Pancreas (tissue), 10 donors: ENCODE measurements around the gene CRABP2. TPM values are rescaled to one million over a fixed set of nuclear protein-coding genes. Genes with fewer than 3 reads are reported as not detected.

Source experiments
- ATAC-seq, 4 donors: fragments of 200-7000 bp; cut with Tn5 transposase; one replicate each; pipeline versions ENCODE4 v1.8.0 to v1.9.1; 2020; ENCODE audit warnings: mild to moderate bottlenecking in 4 of 4, moderate library complexity in 4 of 4
- DNase-seq, 6 donors: peaks; one replicate each; pipeline ENCODE4 v3.0.0-alpha.2; 2020
- FAIRE-seq: peaks from 2 replicates; lab custom pipeline; 2012; peaks lifted over from hg19 to GRCh38; lab: Jason Lieb, UNC
- H3K27ac ChIP-seq, 4 donors: fragments of 200-600 bp; sonication (generic); 1 replicate in 3 of 4; 2 replicates in 1 of 4; pipeline versions ENCODE4 v1.5.0 to v1.8.0; 2020
- H3K27me3 ChIP-seq, 4 donors: fragments of 200-600 bp; one replicate each; pipeline ENCODE4 v1.8.0; 2021
- H3K36me3 ChIP-seq, 3 donors: fragments of 200-600 bp; sonication (generic) in 1 of 3; one replicate each; pipeline versions ENCODE4 v1.5.0 to v1.8.0; 2020 to 2021
- H3K4me1 ChIP-seq, 3 donors: fragments of 200-600 bp; one replicate each; pipeline ENCODE4 v1.8.0; 2021
- H3K4me3 ChIP-seq, 4 donors: fragments of 200-600 bp; sonication (generic) in 2 of 4; one replicate each; pipeline versions ENCODE4 v1.5.0 to v1.8.0; 2020 to 2021
- H3K9me3 ChIP-seq, 4 donors: fragments of 200-600 bp; one replicate each; pipeline ENCODE4 v1.8.0; 2021
- CTCF ChIP-seq, 4 donors: fragments of 200-600 bp; sonication (generic) in 3 of 4; IDR thresholded peaks; one replicate each; pipeline versions ENCODE4 v1.5.0 to v1.8.0; 2021; ENCODE audit warnings: antibody characterized with exemption in 4 of 4
- WGBS, 2 donors: extraction: QIAGEN DNeasy Blood & Tissue Kit; methylation state at CpG; one replicate each; pipeline ENCODE4 v1.1.7; 2013; 5-methylcytosine and 5-hydroxymethylcytosine counted together
- intact Hi-C, 3 donors: fragments of 100-400 bp; cut with DNase I; formaldehyde crosslinking; loops; one replicate each; pipeline versions ENCODE4 v1.11.1 to v1.14.2; 2022
- polyA plus RNA-seq, 2 donors: library from polyadenylated mRNA; stranded (reverse); fragments of 200-250 nt; gene quantifications; one replicate each; pipeline ENCODE4 v1.2.3, GENCODE V29; 2013
- total RNA-seq, 6 donors: library from RNA; stranded (reverse); fragmentation: NEBNext Ultra II Directional in 4 of 6; extraction: Animal tissue kit (Norgen Biotek cat#: 25700) in 4 of 6; gene quantifications; one replicate each; pipeline versions ENCODE4 v1.2.1 to v1.2.4, GENCODE V29; 2021 to 2023
- donor health status: healthy with polysubstance abuse.
- donor health status: DM: no; HTN: no; CAD: no; lungs with moderate emphysema.
- donor health status: DM: no; HTN: no; CAD: no.
- donor health status: control.
- donor health status: control.
- donor health status: Bipolar disorder and iron deficiency.
- donor health status: DM: yes; HTN: yes; CAD: no.
- donor health status: DM: no; HTN: no; CAD: no.
- donor health status: DM: no; HTN: no; CAD: no.
- donor health status: DM: yes; HTN: yes; CAD: no.

CRABP2 gene
- total and polyA plus RNA-seq, 8 donors = 0.38 to 5.0 (median 2.4) TPM

- Histone ChIP-seq H3K4me1 (no peaks in the 10 kb centered on the region), H3K36me3 (no peaks in the 10 kb centered on the region), H3K9me3 (no peaks in the 10 kb centered on the region), H3K27ac (peak overlapping the region in 1 of 4 donors; percentile 5), H3K4me3 (peak overlapping the region in 2 of 4 donors; percentile 11 to 34), H3K27me3 (peaks cover 0 to 23% (median 3%) of the 10 kb centered on the region in 4 donors)
- DNase-seq (no peak), FAIRE-seq (no peak), ATAC-seq (peak in 1 of 4 donors; percentile 34)
- TF ChIP-seq CTCF (IDR thresholded peaks at IDR 0.05) = no peak
- 22 to 25% methylated on average over 46 to 49 of the region's 49 CpGs for WGBS, 2 donors
- intact Hi-C loops = no loop called here
Measured at GRCh38 chr1:156676114-156676819, 29.1 kb downstream of the CRABP2 start.

DNA sequence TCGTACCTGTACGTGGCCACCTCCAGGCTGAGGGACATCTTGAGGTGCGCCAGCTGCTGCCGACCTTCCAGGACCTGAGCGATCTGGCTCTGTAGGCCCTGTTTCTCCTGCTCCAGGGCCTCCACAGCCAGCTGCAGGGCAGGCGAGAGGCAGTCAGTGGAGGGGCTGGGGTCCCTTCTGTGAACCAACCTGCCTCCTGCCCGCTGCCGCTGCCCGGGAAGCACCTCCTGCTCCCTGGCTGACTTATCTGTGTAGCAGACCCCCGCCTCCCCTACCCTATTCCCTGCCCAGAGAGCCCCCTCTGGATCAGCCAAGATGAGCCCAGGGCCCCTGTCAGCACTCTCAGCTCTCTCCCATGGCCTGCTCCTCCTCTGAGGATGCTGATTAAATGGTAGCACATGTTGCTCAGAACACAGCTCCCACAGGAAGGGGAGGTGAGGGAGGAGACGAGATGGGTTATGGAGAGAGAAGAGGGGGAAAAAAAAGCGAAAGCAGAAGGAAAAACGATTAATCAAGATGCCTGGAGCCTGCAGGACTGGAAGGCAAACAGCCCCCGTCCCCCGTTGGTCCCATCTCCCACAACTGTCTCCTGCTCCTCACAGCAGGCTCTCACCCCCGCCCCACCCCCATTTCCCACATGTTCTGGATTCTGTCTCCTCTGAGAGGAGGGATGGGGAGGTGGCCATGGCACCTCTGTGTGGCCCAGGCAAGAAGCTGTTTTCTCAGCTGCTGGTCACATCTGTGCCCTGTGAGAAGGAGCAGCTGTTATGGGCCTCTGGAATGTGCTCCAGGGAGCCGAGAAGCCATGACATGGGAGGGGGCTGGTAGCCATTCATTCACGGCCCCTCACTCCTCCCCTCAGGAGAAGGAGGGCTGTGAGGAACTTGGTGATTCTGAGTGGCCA lies 29.9 kb downstream of the CRABP2 start:
- no peak overlapping the region for H3K27ac ChIP-seq
- 45 to 49% methylated on average over 18 of the region's 18 CpGs for WGBS, 2 donors
- H3K9me3 ChIP-seq = no peaks in the 10 kb centered on the region
- TF ChIP-seq CTCF (IDR thresholded peaks at IDR 0.05) = no peak
- peak overlapping the region in 1 of 4 donors; percentile 34 for H3K4me3 ChIP-seq
- DNase-seq = peak in 1 of 6 donors; percentile 34
- H3K4me1 ChIP-seq = no peaks in the 10 kb centered on the region
- no peaks in the 10 kb centered on the region for H3K36me3 ChIP-seq
- FAIRE-seq = no peak
- ATAC-seq = no peak
- intact Hi-C loops = no loop called here
- peaks cover 0 to 16% (median 3%) of the 10 kb centered on the region in 4 donors for H3K27me3 ChIP-seq

- H3K9me3 ChIP-seq = no peaks in the 10 kb centered on the region
- WGBS, 2 donors = 49 to 56% methylated on average over 8 of the region's 8 CpGs
- intact Hi-C loops = no loop called here
- no peaks in the 10 kb centered on the region for H3K4me1 ChIP-seq
- H3K27me3 ChIP-seq = peaks cover 0 to 11% (median under 1%) of the 10 kb centered on the region in 4 donors
- FAIRE-seq (no peak), DNase-seq (no peak), ATAC-seq (no peak)
- H3K27ac ChIP-seq = no peak overlapping the region
- TF ChIP-seq CTCF (IDR thresholded peaks at IDR 0.05) = no peak
- H3K36me3 ChIP-seq = no peaks in the 10 kb centered on the region
- H3K4me3 ChIP-seq = no peak overlapping the region
Measured at GRCh38 chr1:156673387-156674121, 31.8 kb downstream of the CRABP2 start.

- no peaks in the 10 kb centered on the region for H3K4me1 ChIP-seq
- intact Hi-C loops = no loop called here
- TF ChIP-seq CTCF (IDR thresholded peaks at IDR 0.05) = no peak
- WGBS, 2 donors = 74 to 88% methylated on average over 2 of the region's 2 CpGs
- no peaks in the 10 kb centered on the region for H3K9me3 ChIP-seq
- FAIRE-seq (no peak), DNase-seq (no peak), ATAC-seq (no peak)
- H3K27me3 ChIP-seq = peaks cover 0 to 2% (median 0%) of the 10 kb centered on the region in 4 donors
- no peaks in the 10 kb centered on the region for H3K36me3 ChIP-seq
- H3K27ac ChIP-seq = no peak overlapping the region
- no peak overlapping the region for H3K4me3 ChIP-seq
Measured at GRCh38 chr1:156671804-156672203, 33.6 kb downstream of the CRABP2 start.
